Trophoblast cell (in vitro differentiated cells and primary cell): Measurements from ENCODE around the gene ASPDH.
A peak's percentile ranks its signal among the peaks of the same experiment; 100 is the strongest.

Source experiments
- DNase-seq, 2 donors: peaks; one replicate each; pipeline ENCODE4 v3.0.0-alpha.2; 2016
- H2AFZ ChIP-seq: 2 replicates; pipeline ENCODE4 v1.6.1; 2013; ENCODE audit warnings: low read length, moderate library complexity, mild to moderate bottlenecking; ENCODE audit not compliant: insufficient read depth, poor library complexity
- H2AK5ac ChIP-seq: 2 replicates; pipeline ENCODE4 v1.6.1; 2013; ENCODE audit warnings: mild to moderate bottlenecking, low read length
- H2BK120ac ChIP-seq: 2 replicates; pipeline ENCODE4 v1.6.1; 2013; ENCODE audit warnings: low read length, mild to moderate bottlenecking, moderate library complexity; ENCODE audit not compliant: insufficient read depth, poor library complexity
- H2BK12ac ChIP-seq: 2 replicates; pipeline ENCODE4 v1.6.1; 2013; ENCODE audit warnings: mild to moderate bottlenecking, low read length, moderate library complexity
- H2BK5ac ChIP-seq: 2 replicates; pipeline ENCODE4 v1.6.1; 2013; ENCODE audit warnings: low read length, low read depth, moderate library complexity, mild to moderate bottlenecking; ENCODE audit not compliant: poor library complexity
- H3K14ac ChIP-seq: 2 replicates; pipeline ENCODE4 v1.6.1; 2013; ENCODE audit warnings: mild to moderate bottlenecking, low read length
- H3K18ac ChIP-seq: 2 replicates; pipeline ENCODE4 v1.6.1; 2013; ENCODE audit warnings: mild to moderate bottlenecking, low read length
- H3K23ac ChIP-seq: 2 replicates; pipeline ENCODE4 v1.6.1; 2013; ENCODE audit warnings: low read length
- H3K27ac ChIP-seq: 2 replicates; pipeline ENCODE4 v1.5.1; 2013; ENCODE audit warnings: low read depth, mild to moderate bottlenecking, inconsistent platforms, low read length, moderate library complexity
- H3K27me3 ChIP-seq: 2 replicates; pipeline ENCODE4 v1.6.1; 2013; ENCODE audit warnings: inconsistent platforms, mild to moderate bottlenecking, low read length, moderate library complexity; ENCODE audit not compliant: insufficient read depth
- H3K36me3 ChIP-seq, 2 experiments: 1 replicate in 1 of 2; 2 replicates in 1 of 2; pipeline ENCODE4 v1.6.1; 2013; ENCODE audit warnings: low read length in 2 of 2, mild to moderate bottlenecking in 2 of 2, moderate library complexity in 1 of 2; ENCODE audit not compliant: insufficient read depth in 2 of 2, control insufficient read depth in 1 of 2
- H3K4ac ChIP-seq: 2 replicates; pipeline ENCODE4 v1.6.1; 2013; ENCODE audit warnings: low read depth, mild to moderate bottlenecking, low read length, moderate library complexity
- H3K4me1 ChIP-seq, 2 experiments: 1 replicate in 1 of 2; 2 replicates in 1 of 2; pipeline ENCODE4 v1.6.1; 2013; ENCODE audit warnings: low read length in 2 of 2, mild to moderate bottlenecking in 2 of 2, moderate library complexity in 1 of 2; ENCODE audit not compliant: insufficient read depth in 2 of 2, control insufficient read depth in 1 of 2
- H3K4me2 ChIP-seq: 2 replicates; pipeline ENCODE4 v1.6.1; 2013; ENCODE audit warnings: inconsistent platforms, mild to moderate bottlenecking, low read length, moderate library complexity
- H3K4me3 ChIP-seq: 2 replicates; pipeline ENCODE4 v1.5.1; 2013; ENCODE audit warnings: mild to moderate bottlenecking, low read depth, low read length, inconsistent platforms
- H3K79me1 ChIP-seq: one replicate; pipeline ENCODE4 v1.6.1; 2013; ENCODE audit warnings: low read length
- H3K79me2 ChIP-seq: 2 replicates; pipeline ENCODE4 v1.6.1; 2013; ENCODE audit warnings: low read length, mild to moderate bottlenecking; ENCODE audit not compliant: control insufficient read depth, insufficient read depth, poor library complexity
- H3K9ac ChIP-seq: 2 replicates; pipeline ENCODE4 v1.6.1; 2013; ENCODE audit warnings: mild to moderate bottlenecking, low read length
- H3K9me3 ChIP-seq: 2 replicates; pipeline ENCODE4 v1.6.1; 2013; ENCODE audit warnings: low read depth, mild to moderate bottlenecking, control low read depth, inconsistent platforms, low read length; ENCODE audit not compliant: insufficient read depth
- H4K12ac ChIP-seq: 2 replicates; pipeline ENCODE4 v1.6.1; 2013; ENCODE audit warnings: low read depth, mild to moderate bottlenecking, low read length, moderate library complexity
- H4K8ac ChIP-seq: 2 replicates; pipeline ENCODE4 v1.6.1; 2013; ENCODE audit warnings: low read depth, mild to moderate bottlenecking, low read length, moderate library complexity
- H4K91ac ChIP-seq: one replicate; pipeline ENCODE4 v1.6.1; 2013; ENCODE audit warnings: low read depth, mild to moderate bottlenecking, low read length, moderate library complexity
- WGBS: extraction: QIAGEN DNeasy Blood & Tissue Kit; methylation state at CpG from one replicate; pipeline ENCODE4 v1.1.7; 2013; ENCODE audit warnings: missing lambda C conversion rate; ENCODE audit not compliant: insufficient read length, insufficient coverage; ENCODE audit errors: extremely low coverage; 5-methylcytosine and 5-hydroxymethylcytosine counted together

Gene ASPDH

GRCh38 chr19:50486823-50487515 is 26.7 kb downstream of the ASPDH start:
- Histone ChIP-seq H3K27ac (no peak overlapping the region), H4K91ac (no peak overlapping the region), H3K23ac (no peak overlapping the region), H3K14ac (no peak overlapping the region), H3K4ac (no peak overlapping the region), H3K27me3 (peaks cover 2% of the 10 kb centered on the region), H3K9me3 (peaks cover 4% of the 10 kb centered on the region), H3K4me1 (peaks cover 4 to 10% of the 10 kb centered on the region in 2 experiments), H3K4me3 (no peak overlapping the region), H2AK5ac (no peak overlapping the region), H3K79me1 (peaks cover 3% of the 10 kb centered on the region), H2BK5ac (no peak overlapping the region), H2BK120ac (no peak overlapping the region), H3K79me2 (no peaks in the 10 kb centered on the region), H3K36me3 (peaks cover 19 to 30% of the 10 kb centered on the region in 2 experiments), H3K18ac (no peak overlapping the region), H4K8ac (no peak overlapping the region), H2BK12ac (no peak overlapping the region), H4K12ac (no peak overlapping the region), H2AFZ (no peak overlapping the region), H3K4me2 (no peak overlapping the region), H3K9ac (no peak overlapping the region)
- peak in 1 of 2 donors; percentile 26 for DNase-seq
- no CpG with 5 or more reads among the region's 18 CpGs for WGBS

GRCh38 chr19:50485284-50485955 is 28.3 kb downstream of the ASPDH start:
- no CpG with 5 or more reads among the region's 10 CpGs for WGBS
- H2BK120ac ChIP-seq, result no peak overlapping the region
- H3K4me1 ChIP-seq, result peaks cover 4 to 9% of the 10 kb centered on the region in 2 experiments
- H3K27me3 ChIP-seq, result no peaks in the 10 kb centered on the region
- H4K12ac ChIP-seq, result no peak overlapping the region
- H2AFZ ChIP-seq, result no peak overlapping the region
- H4K91ac ChIP-seq, result no peak overlapping the region
- peaks cover 2% of the 10 kb centered on the region for H3K9me3 ChIP-seq
- H3K23ac ChIP-seq, result no peak overlapping the region
- H3K36me3 ChIP-seq, result peaks cover 33 to 44% of the 10 kb centered on the region in 2 experiments
- no peak overlapping the region for H3K27ac ChIP-seq
- no peak overlapping the region for H4K8ac ChIP-seq
- no peak overlapping the region for H3K18ac ChIP-seq
- H3K14ac ChIP-seq, result no peak overlapping the region
- no peak overlapping the region for H3K4me3 ChIP-seq
- H3K79me1 ChIP-seq, result peaks cover 3% of the 10 kb centered on the region
- H3K4me2 ChIP-seq, result no peak overlapping the region
- H2BK12ac ChIP-seq, result no peak overlapping the region
- H3K9ac ChIP-seq, result no peak overlapping the region
- H2BK5ac ChIP-seq, result no peak overlapping the region
- no peak overlapping the region for H2AK5ac ChIP-seq
- no peak for DNase-seq
- H3K79me2 ChIP-seq, result no peaks in the 10 kb centered on the region
- H3K4ac ChIP-seq, result no peak overlapping the region

- Histone ChIP-seq H2BK120ac (no peak overlapping the region), H3K4ac (no peak overlapping the region), H4K8ac (no peak overlapping the region), H3K79me1 (no peaks in the 10 kb centered on the region), H4K12ac (no peak overlapping the region), H4K91ac (no peak overlapping the region), H3K23ac (no peak overlapping the region), H3K4me2 (no peak overlapping the region), H2AFZ (no peak overlapping the region), H2AK5ac (no peak overlapping the region), H3K36me3 (peaks cover 53 to 65% of the 10 kb centered on the region in 2 experiments), H3K14ac (no peak overlapping the region), H2BK12ac (no peak overlapping the region), H3K18ac (no peak overlapping the region), H3K4me1 (no peaks in the 10 kb centered on the region), H3K27ac (no peak overlapping the region), H2BK5ac (no peak overlapping the region), H3K79me2 (no peaks in the 10 kb centered on the region), H3K4me3 (no peak overlapping the region), H3K27me3 (no peaks in the 10 kb centered on the region), H3K9me3 (no peaks in the 10 kb centered on the region), H3K9ac (no peak overlapping the region)
- WGBS, result no CpG with 5 or more reads among the region's 10 CpGs
- no peak for DNase-seq
These were observed 30.8 kb downstream of the ASPDH start for GRCh38 chr19:50482916-50483315.

GRCh38 chr19:50482271-50482855 is 31.4 kb downstream of the ASPDH start:
- no peak overlapping the region for H4K8ac ChIP-seq
- H2AK5ac ChIP-seq, result no peak overlapping the region
- no peak for DNase-seq
- peaks cover 2% of the 10 kb centered on the region for H3K9me3 ChIP-seq
- no peaks in the 10 kb centered on the region for H3K27me3 ChIP-seq
- H2BK5ac ChIP-seq, result no peak overlapping the region
- H3K79me1 ChIP-seq, result no peaks in the 10 kb centered on the region
- H2AFZ ChIP-seq, result no peak overlapping the region
- H3K27ac ChIP-seq, result no peak overlapping the region
- no peak overlapping the region for H2BK12ac ChIP-seq
- no peak overlapping the region for H3K23ac ChIP-seq
- H3K79me2 ChIP-seq, result peaks cover 2% of the 10 kb centered on the region
- H4K91ac ChIP-seq, result no peak overlapping the region
- no peak overlapping the region for H3K4me3 ChIP-seq
- no peak overlapping the region for H3K4me2 ChIP-seq
- peaks cover 53 to 63% of the 10 kb centered on the region in 2 experiments for H3K36me3 ChIP-seq
- no peak overlapping the region for H2BK120ac ChIP-seq
- H4K12ac ChIP-seq, result no peak overlapping the region
- H3K14ac ChIP-seq, result no peak overlapping the region
- no CpG with 5 or more reads among the region's 16 CpGs for WGBS
- H3K4ac ChIP-seq, result no peak overlapping the region
- peaks cover under 1 to 4% of the 10 kb centered on the region in 2 experiments for H3K4me1 ChIP-seq
- no peak overlapping the region for H3K18ac ChIP-seq
- no peak overlapping the region for H3K9ac ChIP-seq
